Measurements from ENCODE around the gene SLAIN2. TPM values are rescaled to one million over a fixed set of nuclear protein-coding genes. Genes with fewer than 3 reads are reported as not detected.

The SLAIN2 gene
- total RNA-seq, 1 experiment from 2014 or later: 81.6 TPM

DNA sequence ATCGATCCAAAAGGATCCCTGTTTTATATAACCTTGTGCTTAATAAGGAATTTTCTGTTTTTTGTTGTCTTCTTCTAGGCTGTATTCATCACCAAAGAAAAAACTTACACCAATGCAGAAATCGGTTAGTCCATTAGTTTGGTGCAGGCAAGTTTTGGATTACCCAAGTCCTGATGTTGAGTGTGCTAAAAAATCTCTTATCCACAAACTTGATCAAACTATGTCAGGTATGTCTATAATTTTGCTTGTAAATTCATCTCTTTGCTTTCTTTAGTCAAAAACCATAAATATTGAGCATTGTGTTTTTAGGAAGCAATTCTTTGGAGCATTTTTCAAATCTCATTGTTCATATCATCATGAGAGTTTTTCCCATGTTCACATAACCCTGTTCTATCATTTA lies 28.4 kb downstream of the SLAIN2 start:
- no peak for DNase-seq (ENCODE audit: unreplicated experiment)
- Mint-ChIP-seq H3K4me3 (ENCODE audit: unreplicated experiment) (no peak overlapping the region), H3K27ac (ENCODE audit: low read depth, unreplicated experiment) (peak overlapping the region; percentile 57), H3K9me3 (ENCODE audit: unreplicated experiment) (no peaks in the 10 kb centered on the region), H3K36me3 (ENCODE audit: insufficient read depth, unreplicated experiment) (no peaks in the 10 kb centered on the region), H3K4me1 (ENCODE audit: insufficient read depth, unreplicated experiment) (peaks cover 35% of the 10 kb centered on the region), H3K27me3 (ENCODE audit: insufficient read depth, unreplicated experiment) (no peaks in the 10 kb centered on the region)
- ChIA-PET POLR2A (interaction anchor here (0.8 to 2.3 kb wide), 5 partner anchors 9 to 39 kb away, joined by 3 to 9 read pairs (median 4); partner anchors contain the start of gene SLAIN2), CTCF (no interaction called here)
- no TSS peak for BruUV-seq (replicated peaks)
- intact Hi-C loops (cut with micrococcal nuclease): no loop called here
- no peak for TF ChIP-seq CTCF (IDR thresholded peaks at IDR 0.05; ENCODE audit: unreplicated experiment)

GRCh38 chr4:48370260-48371134 lies 29.2 kb downstream of the SLAIN2 start:
- Mint-ChIP-seq H3K27ac (ENCODE audit: low read depth, unreplicated experiment) (no peak overlapping the region), H3K4me1 (ENCODE audit: insufficient read depth, unreplicated experiment) (peaks cover 42% of the 10 kb centered on the region), H3K27me3 (ENCODE audit: insufficient read depth, unreplicated experiment) (no peaks in the 10 kb centered on the region), H3K4me3 (ENCODE audit: unreplicated experiment) (no peak overlapping the region), H3K36me3 (ENCODE audit: insufficient read depth, unreplicated experiment) (peaks cover under 1% of the 10 kb centered on the region), H3K9me3 (ENCODE audit: unreplicated experiment) (no peaks in the 10 kb centered on the region)
- no peak for TF ChIP-seq CTCF (IDR thresholded peaks at IDR 0.05; ENCODE audit: unreplicated experiment)
- CTCF ChIA-PET: interaction anchor here (1.3 kb wide), 1 partner anchor 29 kb away, joined by 3 read pairs; the partner anchor contains the start of gene SLAIN2
- BruUV-seq (replicated peaks): TSS peak; percentile 20
- intact Hi-C loops (cut with micrococcal nuclease): no loop called here
- POLR2A ChIA-PET: interaction anchor here (0.8 to 2.7 kb wide), 5 partner anchors 10 to 40 kb away, joined by 3 to 16 read pairs (median 8); partner anchors contain the start of gene SLAIN2
- no peak for DNase-seq (ENCODE audit: unreplicated experiment)

DNA sequence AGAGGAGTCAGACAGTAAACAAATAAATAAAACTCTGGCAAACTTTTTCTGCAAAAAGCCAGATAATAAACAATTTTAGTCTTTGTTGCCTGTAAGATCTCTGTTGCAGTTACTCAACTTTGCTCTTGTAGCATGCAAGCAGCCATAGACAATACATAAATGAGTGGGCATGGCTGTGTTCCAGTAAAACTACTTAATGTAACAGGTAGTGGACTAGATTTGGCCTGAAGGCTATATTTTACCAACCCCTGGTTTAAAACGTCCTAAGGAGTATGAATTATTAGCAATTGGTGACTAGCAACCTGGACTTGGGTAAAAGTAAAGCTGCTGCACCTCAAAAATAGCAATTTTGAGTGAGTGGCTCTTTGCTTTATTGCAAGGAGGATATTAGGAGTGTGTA lies 30.9 kb downstream of the SLAIN2 start:
- no peaks in the 10 kb centered on the region for H3K9me3 Mint-ChIP-seq (ENCODE audit: unreplicated experiment)
- peak; percentile 55 for DNase-seq (ENCODE audit: unreplicated experiment)
- ChIA-PET CTCF (no interaction called here), POLR2A (interaction anchor here (0.6 to 2.7 kb wide), 4 partner anchors 11 to 65 kb away, joined by 3 to 20 read pairs (median 10); partner anchors contain the start of gene SLAIN2)
- H3K36me3 Mint-ChIP-seq (ENCODE audit: insufficient read depth, unreplicated experiment): peaks cover 7% of the 10 kb centered on the region
- peaks cover 38% of the 10 kb centered on the region for H3K4me1 Mint-ChIP-seq (ENCODE audit: insufficient read depth, unreplicated experiment)
- BruUV-seq (replicated peaks): no TSS peak
- intact Hi-C loops (cut with micrococcal nuclease): no loop called here
- H3K27ac Mint-ChIP-seq (ENCODE audit: low read depth, unreplicated experiment): no peak overlapping the region
- TF ChIP-seq CTCF (IDR thresholded peaks at IDR 0.05; ENCODE audit: unreplicated experiment): no peak
- no peaks in the 10 kb centered on the region for H3K27me3 Mint-ChIP-seq (ENCODE audit: insufficient read depth, unreplicated experiment)
- no peak overlapping the region for H3K4me3 Mint-ChIP-seq (ENCODE audit: unreplicated experiment)

GRCh38 chr4:48375651-48376304 lies 34.4 kb downstream of the SLAIN2 start:
- Mint-ChIP-seq H3K4me3 (ENCODE audit: unreplicated experiment) (peak overlapping the region; percentile 1), H3K36me3 (ENCODE audit: insufficient read depth, unreplicated experiment) (peaks cover 7% of the 10 kb centered on the region), H3K27me3 (ENCODE audit: insufficient read depth, unreplicated experiment) (no peaks in the 10 kb centered on the region), H3K9me3 (ENCODE audit: unreplicated experiment) (no peaks in the 10 kb centered on the region), H3K27ac (ENCODE audit: low read depth, unreplicated experiment) (peak overlapping the region; percentile 49), H3K4me1 (ENCODE audit: insufficient read depth, unreplicated experiment) (peaks cover 36% of the 10 kb centered on the region)
- intact Hi-C loops (cut with micrococcal nuclease): loop anchor here (2.0 kb wide), 1 partner anchor 35 kb away; the partner anchor contains the start of gene SLAIN2
- peak; percentile 93 for DNase-seq (ENCODE audit: unreplicated experiment)
- no peak for TF ChIP-seq CTCF (IDR thresholded peaks at IDR 0.05; ENCODE audit: unreplicated experiment)
- CTCF ChIA-PET: interaction anchor here (1.5 kb wide), 1 partner anchor 166 kb away, joined by 3 read pairs; no protein-coding TSS in a partner anchor
- BruUV-seq (replicated peaks): no TSS peak
- POLR2A ChIA-PET: interaction anchor here (1.1 to 3.7 kb wide), 9 partner anchors 9 to 42 kb away, joined by 3 to 32 read pairs (median 5); partner anchors contain the start of gene SLAIN2

All from MCF 10A (cell line).